Measurements from ENCODE around the gene MDM1. TPM values are rescaled to one million over a fixed set of nuclear protein-coding genes. Genes with fewer than 3 reads are reported as not detected.
A peak's percentile ranks its signal among the peaks of the same experiment; 100 is the strongest.

The MDM1 gene
- total RNA-seq, 4 donors from 2014 or later = 16.1 to 67.5 (median 31.5) TPM

GRCh38 chr12:68306564-68306963 lies 25.6 kb downstream of the MDM1 start:
- intact Hi-C loops (cut with DNase I; ENCODE audit: low total_unique reads) = no loop called here
- no peak for TF ChIP-seq POLR2A (IDR thresholded peaks at IDR 0.05)
- no peak for TF ChIP-seq CTCF (IDR thresholded peaks at IDR 0.05)
- Histone ChIP-seq H3K4me3 (no peak overlapping the region), H3K27me3 (no peaks in the 10 kb centered on the region), H3K4me1 (no peaks in the 10 kb centered on the region), H3K27ac (no peak overlapping the region), H3K9me3 (no peaks in the 10 kb centered on the region), H3K36me3 (no peaks in the 10 kb centered on the region)
- DNase-seq = no peak

GRCh38 chr12:68305278-68305677 lies 26.9 kb downstream of the MDM1 start:
- intact Hi-C loops (cut with DNase I; ENCODE audit: low total_unique reads) = no loop called here
- Histone ChIP-seq H3K4me1 (no peaks in the 10 kb centered on the region), H3K4me3 (no peak overlapping the region), H3K36me3 (no peaks in the 10 kb centered on the region), H3K27ac (no peak overlapping the region), H3K27me3 (no peaks in the 10 kb centered on the region), H3K9me3 (no peaks in the 10 kb centered on the region)
- no peak for TF ChIP-seq POLR2A (IDR thresholded peaks at IDR 0.05)
- no peak for TF ChIP-seq CTCF (IDR thresholded peaks at IDR 0.05)
- DNase-seq = no peak

GRCh38 chr12:68304626-68305025 lies 27.5 kb downstream of the MDM1 start:
- peaks cover 0 to 4% of the 10 kb centered on the region in 2 donors for H3K9me3 ChIP-seq
- no peak for TF ChIP-seq CTCF (IDR thresholded peaks at IDR 0.05)
- no peak for TF ChIP-seq POLR2A (IDR thresholded peaks at IDR 0.05)
- no peaks in the 10 kb centered on the region for H3K36me3 ChIP-seq
- DNase-seq = no peak
- H3K4me3 ChIP-seq = no peak overlapping the region
- H3K4me1 ChIP-seq = no peaks in the 10 kb centered on the region
- H3K27ac ChIP-seq = no peak overlapping the region
- no peaks in the 10 kb centered on the region for H3K27me3 ChIP-seq
- intact Hi-C loops (cut with DNase I; ENCODE audit: low total_unique reads) = no loop called here

- intact Hi-C loops (cut with DNase I; ENCODE audit: low total_unique reads) = no loop called here
- Histone ChIP-seq H3K36me3 (no peaks in the 10 kb centered on the region), H3K27ac (no peak overlapping the region), H3K27me3 (no peaks in the 10 kb centered on the region), H3K4me1 (no peaks in the 10 kb centered on the region), H3K4me3 (no peak overlapping the region), H3K9me3 (peaks cover 0 to 4% of the 10 kb centered on the region in 2 donors)
- peak in 1 of 2 donors; percentile 36 for DNase-seq
- TF ChIP-seq POLR2A (IDR thresholded peaks at IDR 0.05) (no peak), CTCF (IDR thresholded peaks at IDR 0.05) (no peak)
Observed at GRCh38 chr12:68303850-68304249, 28.3 kb downstream of the MDM1 start.

- intact Hi-C loops (cut with DNase I; ENCODE audit: low total_unique reads) = no loop called here
- Histone ChIP-seq H3K27me3 (no peaks in the 10 kb centered on the region), H3K27ac (no peak overlapping the region), H3K4me3 (no peak overlapping the region), H3K36me3 (no peaks in the 10 kb centered on the region), H3K9me3 (peaks cover 0 to 4% of the 10 kb centered on the region in 2 donors), H3K4me1 (no peaks in the 10 kb centered on the region)
- TF ChIP-seq CTCF (IDR thresholded peaks at IDR 0.05) (no peak), POLR2A (IDR thresholded peaks at IDR 0.05) (no peak)
- no peak for DNase-seq
Observed at GRCh38 chr12:68297929-68298328, 34.2 kb downstream of the MDM1 start.

Measured in uterus (tissue), 4 donors.